GM12891 (cell line): ENCODE results near the gene CEND1.

Experiments
- POLR2A ChIP-seq: IDR thresholded peaks from 2 replicates; pipeline ENCODE4 v1.6.1; 2011; ENCODE audit warnings: low read depth, low read length, control low read depth
- POLR2AphosphoS5 ChIP-seq: IDR thresholded peaks from 2 replicates; pipeline ENCODE4 v1.6.1; 2011; ENCODE audit warnings: low read depth, low read length, control low read depth
- POU2F2 ChIP-seq: IDR thresholded peaks from 2 replicates; pipeline ENCODE4 v1.6.1; 2011; ENCODE audit warnings: low read depth, mild to moderate bottlenecking, control low read depth, low read length, moderate library complexity
- SPI1 ChIP-seq: IDR thresholded peaks from 2 replicates; pipeline ENCODE4 v1.6.1; 2011; ENCODE audit warnings: low read depth, low read length, control low read depth
- TAF1 ChIP-seq: IDR thresholded peaks from 2 replicates; pipeline ENCODE4 v1.6.1; 2011; ENCODE audit warnings: low read depth, low read length, control low read depth

GRCh38 chr11:773425-773824 is 16.5 kb downstream of the CEND1 start:
- TF ChIP-seq SPI1 (no peak), POLR2AphosphoS5 (no peak), POLR2A (no peak), POU2F2 (no peak), TAF1 (no peak)
